NB4 (cell line): ENCODE results near the gene ZNF414.

Experiments
- MYC ChIP-seq: IDR thresholded peaks from 2 replicates; pipeline ENCODE4 v1.6.1; 2011; ENCODE audit warnings: low read depth, low read length
- POLR2A ChIP-seq: IDR thresholded peaks from 2 replicates; pipeline ENCODE4 v1.6.1; 2011; ENCODE audit warnings: mild to moderate bottlenecking; ENCODE audit not compliant: insufficient read length; ENCODE audit errors: extremely low read depth
- TF ChIP-seq, protein P1 (sequence below): IDR thresholded peaks from one replicate; pipeline ENCODE4 v1.5.1; 2012; ENCODE audit warnings: low read depth, low read length
- TF ChIP-seq, protein P2 (sequence below): IDR thresholded peaks from 2 replicates; pipeline ENCODE4 v1.6.1; 2011; ENCODE audit warnings: low read depth, low read length

DNA sequence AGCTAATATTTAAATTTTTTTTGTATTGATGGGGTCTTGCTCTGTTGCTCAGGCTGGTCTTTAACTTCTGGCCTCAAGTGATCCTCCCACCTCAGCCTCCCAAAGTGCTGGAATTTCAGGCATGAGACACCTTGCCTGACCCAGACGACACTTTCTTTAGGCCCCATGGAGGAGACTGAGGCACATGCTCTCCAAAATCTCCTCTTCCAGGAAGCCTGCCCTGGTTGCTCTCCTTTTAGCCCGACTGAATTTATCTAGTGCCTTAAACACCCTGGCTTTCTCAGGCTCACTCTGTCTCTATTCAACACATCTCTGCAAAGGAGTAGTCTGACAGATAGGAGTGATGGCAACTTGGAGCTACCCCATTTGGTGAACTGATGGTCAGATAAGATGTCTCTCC lies 44.4 kb upstream of the ZNF414 start:
- no peak for TF ChIP-seq POLR2A
- TF ChIP-seq MYC: no peak
- TF ChIP-seq, protein P1, sequence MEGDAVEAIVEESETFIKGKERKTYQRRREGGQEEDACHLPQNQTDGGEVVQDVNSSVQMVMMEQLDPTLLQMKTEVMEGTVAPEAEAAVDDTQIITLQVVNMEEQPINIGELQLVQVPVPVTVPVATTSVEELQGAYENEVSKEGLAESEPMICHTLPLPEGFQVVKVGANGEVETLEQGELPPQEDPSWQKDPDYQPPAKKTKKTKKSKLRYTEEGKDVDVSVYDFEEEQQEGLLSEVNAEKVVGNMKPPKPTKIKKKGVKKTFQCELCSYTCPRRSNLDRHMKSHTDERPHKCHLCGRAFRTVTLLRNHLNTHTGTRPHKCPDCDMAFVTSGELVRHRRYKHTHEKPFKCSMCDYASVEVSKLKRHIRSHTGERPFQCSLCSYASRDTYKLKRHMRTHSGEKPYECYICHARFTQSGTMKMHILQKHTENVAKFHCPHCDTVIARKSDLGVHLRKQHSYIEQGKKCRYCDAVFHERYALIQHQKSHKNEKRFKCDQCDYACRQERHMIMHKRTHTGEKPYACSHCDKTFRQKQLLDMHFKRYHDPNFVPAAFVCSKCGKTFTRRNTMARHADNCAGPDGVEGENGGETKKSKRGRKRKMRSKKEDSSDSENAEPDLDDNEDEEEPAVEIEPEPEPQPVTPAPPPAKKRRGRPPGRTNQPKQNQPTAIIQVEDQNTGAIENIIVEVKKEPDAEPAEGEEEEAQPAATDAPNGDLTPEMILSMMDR: no peak
- TF ChIP-seq, protein P2, sequence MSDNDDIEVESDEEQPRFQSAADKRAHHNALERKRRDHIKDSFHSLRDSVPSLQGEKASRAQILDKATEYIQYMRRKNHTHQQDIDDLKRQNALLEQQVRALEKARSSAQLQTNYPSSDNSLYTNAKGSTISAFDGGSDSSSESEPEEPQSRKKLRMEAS: no peak
